CD14-positive monocyte (primary cell): ENCODE results near the gene CXCR3. TPM values are rescaled to one million over a fixed set of nuclear protein-coding genes. Genes with fewer than 3 reads are reported as not detected.

ENCODE experiments used
- DNase-seq, 3 donors: peaks; one replicate each; pipeline ENCODE4 v3.0.0-alpha.2; 2011 to 2022
- H2AFZ ChIP-seq: 2 replicates; pipeline ENCODE4 v1.6.0; 2012; ENCODE audit warnings: mild to moderate bottlenecking, low read depth, low read length, inconsistent platforms; ENCODE audit not compliant: insufficient read depth, poor library complexity, severe bottlenecking
- H3K27ac ChIP-seq, 2 donors: 1 replicate in 1 of 2; 2 replicates in 1 of 2; pipeline ENCODE4 v1.5.1; 2012 to 2013; ENCODE audit warnings: low read length in 2 of 2, control low read depth in 1 of 2, inconsistent platforms in 1 of 2, low read depth in 1 of 2, mild to moderate bottlenecking in 1 of 2
- H3K27me3 ChIP-seq, 2 donors: one replicate each; pipeline versions ENCODE4 v1.6.0 to v1.6.1; 2011 to 2013; ENCODE audit warnings: low read length in 2 of 2; ENCODE audit not compliant: control insufficient read depth in 2 of 2, insufficient read depth in 2 of 2
- H3K36me3 ChIP-seq, 2 donors: replicated peaks in 1 of 2; 1 replicate in 1 of 2; 2 replicates in 1 of 2; pipeline versions ENCODE4 v1.5.1 to v1.6.1; 2012 to 2013; ENCODE audit warnings: low read length in 2 of 2, control low read depth in 1 of 2, inconsistent platforms in 1 of 2, mild to moderate bottlenecking in 1 of 2; ENCODE audit not compliant: insufficient read depth in 2 of 2, control insufficient read depth in 1 of 2
- H3K4me1 ChIP-seq, 2 donors: 1 replicate in 1 of 2; 2 replicates in 1 of 2; pipeline versions ENCODE4 v1.5.1 to v1.6.1; 2012 to 2013; ENCODE audit warnings: low read length in 2 of 2, control low read depth in 1 of 2, inconsistent platforms in 1 of 2, mild to moderate bottlenecking in 1 of 2, moderate library complexity in 1 of 2; ENCODE audit not compliant: insufficient read depth in 2 of 2, control insufficient read depth in 1 of 2
- H3K4me2 ChIP-seq: replicated peaks from 2 replicates; pipeline ENCODE3; 2012; ENCODE audit warnings: low read length, moderate library complexity, mild to moderate bottlenecking; ENCODE audit not compliant: poor library complexity, severe bottlenecking; ENCODE audit errors: extremely low read depth
- H3K4me3 ChIP-seq, 3 experiments: fragments of 200-600 bp in 1 of 3; sonication (generic) in 1 of 3; replicated peaks in 1 of 3; 1 replicate in 2 of 3; 2 replicates in 1 of 3; pipeline ENCODE4 v1.5.1; 2011 to 2013; ENCODE audit warnings: low read length in 3 of 3, mild to moderate bottlenecking in 3 of 3, control low read depth in 2 of 3, low read depth in 2 of 3, inconsistent platforms in 1 of 3, moderate library complexity in 1 of 3
- H3K79me2 ChIP-seq: 2 replicates; pipeline ENCODE4 v1.6.0; 2012; ENCODE audit warnings: mild to moderate bottlenecking, control low read depth, inconsistent platforms, low read length, moderate library complexity; ENCODE audit not compliant: insufficient read depth
- H3K9ac ChIP-seq: 2 replicates; pipeline ENCODE4 v1.6.0; 2017; ENCODE audit warnings: low read length, mild to moderate bottlenecking; ENCODE audit not compliant: insufficient read depth, poor library complexity, severe bottlenecking
- H3K9me3 ChIP-seq, 2 donors: replicated peaks in 1 of 2; 1 replicate in 1 of 2; 2 replicates in 1 of 2; pipeline versions ENCODE4 v1.5.1 to v1.6.1; 2012 to 2013; ENCODE audit warnings: low read length in 2 of 2, control low read depth in 1 of 2; ENCODE audit not compliant: control insufficient read depth in 1 of 2, insufficient read depth in 1 of 2
- H4K20me1 ChIP-seq: 2 replicates; pipeline ENCODE4 v1.6.0; 2012; ENCODE audit warnings: mild to moderate bottlenecking, low read length, control low read depth, moderate library complexity; ENCODE audit not compliant: insufficient read depth
- H3K27ac Mint-ChIP-seq, 7 donors: one replicate each; pipeline ENCODE4 v1.8.0; 2020; ENCODE audit warnings: mild to moderate bottlenecking in 7 of 7, mixed read lengths in 7 of 7, moderate library complexity in 6 of 7, inconsistent platforms in 2 of 7
- H3K27me3 Mint-ChIP-seq, 3 donors: one replicate each; pipeline ENCODE4 v1.8.0; 2021 to 2022; ENCODE audit warnings: low read depth in 3 of 3, mild to moderate bottlenecking in 3 of 3, mixed read lengths in 3 of 3, moderate library complexity in 3 of 3, inconsistent platforms in 1 of 3
- H3K36me3 Mint-ChIP-seq, 2 donors: one replicate each; pipeline ENCODE4 v1.8.0; 2020; ENCODE audit warnings: mixed read lengths in 2 of 2, inconsistent platforms in 1 of 2, mild to moderate bottlenecking in 1 of 2
- H3K4me1 Mint-ChIP-seq: one replicate; pipeline ENCODE4 v1.8.0; 2020; ENCODE audit warnings: mild to moderate bottlenecking, mixed read lengths
- H3K4me3 Mint-ChIP-seq, 2 donors: one replicate each; pipeline ENCODE4 v1.8.0; 2020; ENCODE audit warnings: mild to moderate bottlenecking in 2 of 2, mixed read lengths in 2 of 2, moderate library complexity in 1 of 2
- H3K9me3 Mint-ChIP-seq, 7 donors: one replicate each; pipeline ENCODE4 v1.8.0; 2020 to 2022; ENCODE audit warnings: mixed read lengths in 7 of 7, mild to moderate bottlenecking in 6 of 7, moderate library complexity in 6 of 7, inconsistent platforms in 2 of 7
- CTCF ChIP-seq: fragments of 200-600 bp; IDR thresholded peaks from one replicate; pipeline ENCODE4 v1.8.0; 2022; ENCODE audit warnings: antibody characterized with exemption, mild to moderate bottlenecking
- WGBS: methylation state at CpG from one replicate; pipeline ENCODE4 v1.1.5; 2013; ENCODE audit warnings: missing lambda C conversion rate; ENCODE audit not compliant: insufficient coverage; 5-methylcytosine and 5-hydroxymethylcytosine counted together
- intact Hi-C, 2 donors: fragments of 100-400 bp; cut with micrococcal nuclease; formaldehyde crosslinking; loops; one replicate each; pipeline versions ENCODE4 v1.15.0 to v1.15.1; 2023
- polyA plus RNA-seq, 3 donors: library from polyadenylated mRNA; depleted of rRNA in 1 of 3; unstranded in 2 of 3; stranded (reverse) in 1 of 3; fragments of 300-500 nt in 2 of 3; fragments of >200 nt in 1 of 3; fragmentation: Illumina TruSeq in 2 of 3; gene quantifications; 1 replicate in 2 of 3; 2 replicates in 1 of 3; pipeline ENCODE4 v1.2.3, GENCODE V29; 2012 to 2021

CXCR3 gene
- polyA plus RNA-seq, 3 donors: 0.04 to 0.14 (median 0.10) TPM

- WGBS: 46% methylated on average over 5 of the region's 13 CpGs
Measured at GRCh38 chrX:71622576-71623450, 4.5 kb upstream of the CXCR3 start.

More at GRCh38 chrX:71622576-71623450, 4.5 kb upstream of the CXCR3 start:
- no peaks in the 10 kb centered on the region for H3K9me3 ChIP-seq
- peak overlapping the region in 1 of 2 donors; percentile 11 for H3K4me3 Mint-ChIP-seq
- intact Hi-C loops: no loop called here
- peaks cover 15 to 19% of the 10 kb centered on the region in 2 donors for H3K4me1 ChIP-seq
- H2AFZ ChIP-seq: no peak overlapping the region
- peaks cover 15% of the 10 kb centered on the region for H3K4me1 Mint-ChIP-seq
- peaks cover 0 to 7% (median 0%) of the 10 kb centered on the region in 3 donors for H3K27me3 Mint-ChIP-seq
- no peak overlapping the region for H3K4me3 ChIP-seq
- H3K27ac ChIP-seq: no peak overlapping the region
- H3K27me3 ChIP-seq: no peaks in the 10 kb centered on the region
- no peaks in the 10 kb centered on the region for H4K20me1 ChIP-seq
- peak in 2 of 3 donors; percentile 3 to 7 for DNase-seq
- no peaks in the 10 kb centered on the region for H3K36me3 ChIP-seq
- no peaks in the 10 kb centered on the region for H3K36me3 Mint-ChIP-seq
- H3K9me3 Mint-ChIP-seq: peaks cover 0 to 2% (median 0%) of the 10 kb centered on the region in 7 donors
- no peak overlapping the region for H3K9ac ChIP-seq
- no peak for TF ChIP-seq CTCF
- no peaks in the 10 kb centered on the region for H3K79me2 ChIP-seq
- peak overlapping the region in 1 of 7 donors; percentile 69 for H3K27ac Mint-ChIP-seq
- H3K4me2 ChIP-seq: no peak overlapping the region
